Measurements from ENCODE around the gene PCDHGA9. TPM values are rescaled to one million over a fixed set of nuclear protein-coding genes. Genes with fewer than 3 reads are reported as not detected.

PCDHGA9 gene
- total and polyA plus RNA-seq, 9 of the 15 experiments (the other 6 are each of a cell fraction or from before 2014, with no cell fraction given), result 0.03 to 0.18 (median 0.11) TPM; not detected in 2

- FAIRE-seq, result no peak
- intact Hi-C loops (cut with micrococcal nuclease) (no loop called here), in situ Hi-C loops (cut with MboI) (no loop called here)
- H3K9me1 ChIP-seq (ENCODE audit: control insufficient read depth, insufficient read depth, low read length), result no peaks in the 10 kb centered on the region
- H4K20me1 ChIP-seq (replicated peaks; ENCODE audit: control insufficient read depth, insufficient read depth, low read length), result no peaks in the 10 kb centered on the region
- H3K27me3 ChIP-seq (ENCODE audit: control insufficient read depth in 2 of 2, insufficient read depth in 2 of 2, low read length in 2 of 2), result peaks cover 9 to 35% of the 10 kb centered on the region in 2 experiments; a peak in 4 of 5 replicates
- WGBS (ENCODE audit: insufficient coverage, low coverage, missing lambda C conversion rate), result 2% methylated on average over 43 of the region's 43 CpGs
- no peaks in the 10 kb centered on the region for H3K79me2 ChIP-seq (ENCODE audit: control insufficient read depth, insufficient read depth, low read length)
- no peak overlapping the region for H3K9ac ChIP-seq (ENCODE audit: insufficient read depth in 1 of 2, low read depth in 2 of 2, low read length in 2 of 2)
- H3K36me3 ChIP-seq (ENCODE audit: control insufficient read depth, insufficient read depth, low read length), result no peaks in the 10 kb centered on the region
- DNase-seq (ENCODE audit: extremely low read depth in 1 of 4, low spot score in 3 of 4), result no peak
- H3K27ac ChIP-seq (ENCODE audit: extremely low read depth, low read depth, low read length), result no peak overlapping the region
- TF ChIP-seq, protein P1, sequence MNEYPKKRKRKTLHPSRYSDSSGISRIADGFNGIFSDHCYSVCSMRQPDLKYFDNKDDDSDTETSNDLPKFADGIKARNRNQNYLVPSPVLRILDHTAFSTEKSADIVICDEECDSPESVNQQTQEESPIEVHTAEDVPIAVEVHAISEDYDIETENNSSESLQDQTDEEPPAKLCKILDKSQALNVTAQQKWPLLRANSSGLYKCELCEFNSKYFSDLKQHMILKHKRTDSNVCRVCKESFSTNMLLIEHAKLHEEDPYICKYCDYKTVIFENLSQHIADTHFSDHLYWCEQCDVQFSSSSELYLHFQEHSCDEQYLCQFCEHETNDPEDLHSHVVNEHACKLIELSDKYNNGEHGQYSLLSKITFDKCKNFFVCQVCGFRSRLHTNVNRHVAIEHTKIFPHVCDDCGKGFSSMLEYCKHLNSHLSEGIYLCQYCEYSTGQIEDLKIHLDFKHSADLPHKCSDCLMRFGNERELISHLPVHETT (CRISPR knock-in tag; conservative IDR thresholded peaks at IDR 0.05 in 1 of 2, IDR thresholded peaks at IDR 0.05 in 1 of 2), result no peak
- no peak for TF ChIP-seq SPI1 (IDR thresholded peaks at IDR 0.05; ENCODE audit: borderline replicate concordance, low read depth, low read length)
- TF ChIP-seq PREB (CRISPR knock-in tag; IDR thresholded peaks at IDR 0.05), result no peak
- no peak for TF ChIP-seq REST (IDR thresholded peaks at IDR 0.05; ENCODE audit: borderline replicate concordance)
- TF ChIP-seq REST (CRISPR knock-in tag; IDR thresholded peaks at IDR 0.05; ENCODE audit: low read depth), result no peak
- no peak for TF ChIP-seq ZFP30 (CRISPR knock-in tag; IDR thresholded peaks at IDR 0.05; ENCODE audit: borderline replicate concordance)
- TF ChIP-seq MTF1 (CRISPR knock-in tag; IDR thresholded peaks at IDR 0.05; ENCODE audit: borderline replicate concordance), result no peak
- TF ChIP-seq, protein P2, sequence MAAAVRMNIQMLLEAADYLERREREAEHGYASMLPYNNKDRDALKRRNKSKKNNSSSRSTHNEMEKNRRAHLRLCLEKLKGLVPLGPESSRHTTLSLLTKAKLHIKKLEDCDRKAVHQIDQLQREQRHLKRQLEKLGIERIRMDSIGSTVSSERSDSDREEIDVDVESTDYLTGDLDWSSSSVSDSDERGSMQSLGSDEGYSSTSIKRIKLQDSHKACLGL (CRISPR knock-in tag; IDR thresholded peaks at IDR 0.05; ENCODE audit: borderline replicate concordance, poor library complexity, severe bottlenecking), result no peak
- no peak for TF ChIP-seq PURB (CRISPR knock-in tag; IDR thresholded peaks at IDR 0.05; ENCODE audit: low read depth)
- no peak overlapping the region for H3K4me3 ChIP-seq
- BruUV-seq (replicated peaks), result no TSS peak
- no peak overlapping the region for H2AFZ ChIP-seq (ENCODE audit: low read depth, low read length)
- no peak for ATAC-seq
- peaks cover 0 to 11% of the 10 kb centered on the region in 2 experiments; a peak in 2 of 5 replicates for H3K4me1 ChIP-seq (replicated peaks in 1 of 2; ENCODE audit: control insufficient read depth in 2 of 2, insufficient read depth in 2 of 2, low read length in 2 of 2)
- CTCF ChIA-PET (ENCODE audit: low intra/inter-chr PET ratio), result no interaction called here
- POLR2A ChIA-PET, result interaction anchor here (0.7 kb wide), 1 partner anchor 13 kb away, joined by 3 read pairs; the partner anchor contains the start of gene PCDHGB5
- no peaks in the 10 kb centered on the region for H3K9me3 ChIP-seq (replicated peaks; ENCODE audit: control insufficient read depth, insufficient read depth, low read depth, low read length)
- no peak overlapping the region for H3K4me2 ChIP-seq (ENCODE audit: insufficient read depth, low read length)
Measured at GRCh38 chr5:141384471-141385267, 17.9 kb upstream of the PCDHGA9 start.
